ENCODE data around the gene HPCAL1. TPM values are rescaled to one million over a fixed set of nuclear protein-coding genes. Genes with fewer than 3 reads are reported as not detected.

HPCAL1 gene
- total and polyA plus RNA-seq, 2 donors (not counting 3 experiments of a cell fraction or from before 2014, with no cell fraction given): 56.5 to 77.4 TPM

- Histone ChIP-seq H3K9ac (replicated peaks; ENCODE audit: extremely low read depth, insufficient read depth, low read length) (no peak overlapping the region), H4K20me1 (replicated peaks; ENCODE audit: control insufficient read depth, extremely low read depth, insufficient read depth, low read length) (no peaks in the 10 kb centered on the region), H3K36me3 (ENCODE audit: control insufficient read depth in 2 of 2, extremely low read depth in 1 of 2, insufficient read depth in 2 of 2, low read length in 2 of 2) (no peaks in the 10 kb centered on the region), H3K79me2 (ENCODE audit: control insufficient read depth, insufficient read depth, low read length) (peaks cover 40% of the 10 kb centered on the region), H2AFZ (ENCODE audit: low read depth, low read length) (no peak overlapping the region), H3K4me1 (ENCODE audit: control insufficient read depth, extremely low read depth, insufficient read depth, low read length) (peaks cover 30% of the 10 kb centered on the region), H3K27ac (ENCODE audit: insufficient read depth, low read depth, low read length) (no peak overlapping the region), H3K4me2 (ENCODE audit: insufficient read depth, low read length) (no peak overlapping the region), H3K9me3 (replicated peaks; ENCODE audit: control insufficient read depth, insufficient read depth, low read length) (no peaks in the 10 kb centered on the region), H3K4me3 (replicated peaks in 1 of 3; ENCODE audit: insufficient read depth in 1 of 3, low read depth in 1 of 3, low read length in 3 of 3) (no peak overlapping the region), H3K9me1 (replicated peaks; ENCODE audit: control insufficient read depth, extremely low read depth, insufficient read depth, low read length) (no peaks in the 10 kb centered on the region), H3K27me3 (ENCODE audit: control insufficient read depth in 2 of 2, insufficient read depth in 2 of 2, low read length in 2 of 2) (no peaks in the 10 kb centered on the region)
- ChIA-PET CTCF (interaction anchor here (1.4 to 1.9 kb wide), 2 partner anchors 13 to 58 kb away, joined by 3 to 7 read pairs; no protein-coding TSS in a partner anchor), POLR2A (no interaction called here)
- intact Hi-C loops (cut with micrococcal nuclease) (no loop called here), dilution Hi-C loops (cut with MboI; ENCODE audit: extremely low pct_ligation_motif_present, low sequenced_read_pairs) (no loop called here)
- BruUV-seq (replicated peaks): no TSS peak
- no peak for FAIRE-seq
- no peak for DNase-seq (ENCODE audit: low read depth, low spot score)
- TF ChIP-seq EZH2 (IDR thresholded peaks at IDR 0.05; ENCODE audit: borderline replicate concordance, low read depth, low read length, severe bottlenecking): no peak
- no peak for TF ChIP-seq POLR2A (IDR thresholded peaks at IDR 0.05; ENCODE audit: low read depth, low read length)
- no peak for TF ChIP-seq GATA2 (IDR thresholded peaks at IDR 0.05; ENCODE audit: insufficient read depth, insufficient read length, low read depth, low read length)
- no peak for TF ChIP-seq FOS (IDR thresholded peaks at IDR 0.05; ENCODE audit: borderline replicate concordance, insufficient read depth, low read length)
- no peak for TF ChIP-seq JUN (IDR thresholded peaks at IDR 0.05; ENCODE audit: borderline replicate concordance, insufficient read depth, insufficient read length, low read depth)
These were observed 48.1 kb downstream of the HPCAL1 start for GRCh38 chr2:10350761-10351160.

- Histone ChIP-seq H3K27me3 (ENCODE audit: control insufficient read depth in 2 of 2, insufficient read depth in 2 of 2, low read length in 2 of 2) (no peaks in the 10 kb centered on the region), H2AFZ (ENCODE audit: low read depth, low read length) (no peak overlapping the region), H3K9me1 (replicated peaks; ENCODE audit: control insufficient read depth, extremely low read depth, insufficient read depth, low read length) (no peaks in the 10 kb centered on the region), H3K79me2 (ENCODE audit: control insufficient read depth, insufficient read depth, low read length) (peaks cover 35% of the 10 kb centered on the region), H4K20me1 (replicated peaks; ENCODE audit: control insufficient read depth, extremely low read depth, insufficient read depth, low read length) (no peaks in the 10 kb centered on the region), H3K9me3 (replicated peaks; ENCODE audit: control insufficient read depth, insufficient read depth, low read length) (no peaks in the 10 kb centered on the region), H3K4me1 (ENCODE audit: control insufficient read depth, extremely low read depth, insufficient read depth, low read length) (peaks cover 15% of the 10 kb centered on the region), H3K4me2 (ENCODE audit: insufficient read depth, low read length) (no peak overlapping the region), H3K27ac (ENCODE audit: insufficient read depth, low read depth, low read length) (no peak overlapping the region), H3K9ac (replicated peaks; ENCODE audit: extremely low read depth, insufficient read depth, low read length) (no peak overlapping the region), H3K4me3 (replicated peaks in 1 of 3; ENCODE audit: insufficient read depth in 1 of 3, low read depth in 1 of 3, low read length in 3 of 3) (no peak overlapping the region), H3K36me3 (ENCODE audit: control insufficient read depth in 2 of 2, extremely low read depth in 1 of 2, insufficient read depth in 2 of 2, low read length in 2 of 2) (no peaks in the 10 kb centered on the region)
- FAIRE-seq (no peak), DNase-seq (ENCODE audit: low read depth, low spot score) (no peak)
- ChIA-PET CTCF (interaction anchor here (1.2 to 2.0 kb wide), 2 partner anchors 21 to 228 kb away, joined by 4 to 5 read pairs; no protein-coding TSS in a partner anchor), POLR2A (interaction anchor here (0.6 kb wide), 1 partner anchor 10 kb away, joined by 3 read pairs; no protein-coding TSS in a partner anchor)
- no peak for TF ChIP-seq MAX (IDR thresholded peaks at IDR 0.05; ENCODE audit: insufficient read depth, insufficient read length)
- no peak for TF ChIP-seq EZH2 (IDR thresholded peaks at IDR 0.05; ENCODE audit: borderline replicate concordance, low read depth, low read length, severe bottlenecking)
- TF ChIP-seq POLR2A (IDR thresholded peaks at IDR 0.05; ENCODE audit: low read depth, low read length): no peak
- TF ChIP-seq FOS (IDR thresholded peaks at IDR 0.05; ENCODE audit: borderline replicate concordance, insufficient read depth, low read length): no peak
- no peak for TF ChIP-seq JUN (IDR thresholded peaks at IDR 0.05; ENCODE audit: borderline replicate concordance, insufficient read depth, insufficient read length, low read depth)
- no peak for TF ChIP-seq GATA2 (IDR thresholded peaks at IDR 0.05; ENCODE audit: insufficient read depth, insufficient read length, low read depth, low read length)
- no peak for TF ChIP-seq CTCF (IDR thresholded peaks at IDR 0.05; ENCODE audit: extremely low read depth in 1 of 2, insufficient read depth in 1 of 2, low read depth in 1 of 2, low read length in 2 of 2)
- TF ChIP-seq POLR2AphosphoS5 (IDR thresholded peaks at IDR 0.05; ENCODE audit: insufficient read depth, low read depth, low read length): no peak
- no peak for TF ChIP-seq MYC (IDR thresholded peaks at IDR 0.05; ENCODE audit: low read depth, low read length)
- dilution Hi-C loops (cut with MboI; ENCODE audit: extremely low pct_ligation_motif_present, low sequenced_read_pairs): no loop called here
- intact Hi-C loops (cut with micrococcal nuclease): no loop called here
- no TSS peak for BruUV-seq (replicated peaks)
These were observed 49.7 kb downstream of the HPCAL1 start for GRCh38 chr2:10352361-10352760.

Measured in endothelial cell of umbilical vein (primary cell).